GM19467 (cell line): Measurements from ENCODE around the gene NEURL1.
"Not testable (repeated sequence)": the region's sequence is repeated elsewhere in the genome, so short reads cannot be mapped to it uniquely, and the experiment has no call there.

Experiments
- ATAC-seq: cut with Tn5 transposase; IDR thresholded peaks from one replicate; pipeline ENCODE4 v1.9.1; 2021; ENCODE audit warnings: mild to moderate bottlenecking, moderate library complexity; ENCODE audit not compliant: unreplicated experiment

The NEURL1 gene

GRCh38 chr10:103619424-103620351 is 126.2 kb downstream of the NEURL1 start:
- ATAC-seq = no peak

DNA sequence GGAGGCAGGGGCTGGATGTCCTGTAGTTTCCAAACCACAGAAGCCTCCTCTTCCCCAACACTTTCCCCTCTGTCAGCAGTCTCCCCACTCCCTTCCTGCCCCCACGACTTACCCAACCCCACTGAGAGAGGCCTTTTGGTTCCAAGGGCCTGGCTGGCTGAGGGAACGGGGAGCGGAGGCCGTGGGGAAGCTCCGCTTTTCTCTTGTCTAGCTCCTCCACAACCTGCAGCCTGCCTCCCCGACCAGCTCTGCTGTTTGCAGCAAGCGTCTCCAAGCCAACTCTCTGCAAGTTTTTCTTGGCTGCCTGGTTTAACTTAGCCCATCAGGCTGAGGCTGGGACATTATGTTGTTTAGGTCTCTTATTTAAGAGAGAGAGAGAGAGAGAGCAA is 126.8 kb downstream of the NEURL1 start:
- ATAC-seq = no peak

- no peak for ATAC-seq
Measured at GRCh38 chr10:103620891-103621782, 127.6 kb downstream of the NEURL1 start.

DNA sequence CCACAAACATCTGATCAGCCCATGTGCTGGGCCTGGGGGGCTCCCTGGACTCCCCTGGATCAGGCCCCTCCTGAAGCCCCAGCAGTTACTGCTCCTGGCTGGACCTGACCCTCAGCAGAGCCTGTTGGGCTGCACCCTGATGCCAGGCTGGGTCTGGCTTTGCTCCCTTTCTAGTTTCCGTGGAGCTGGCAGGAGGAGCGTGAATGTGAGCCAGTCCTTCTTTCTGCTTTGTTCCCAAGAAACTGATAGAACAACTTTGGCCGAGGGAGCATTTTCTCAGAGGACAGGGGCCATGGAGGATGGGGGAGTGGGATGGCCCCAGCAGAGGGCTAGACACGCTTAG is 128.2 kb downstream of the NEURL1 start:
- ATAC-seq = no peak

GRCh38 chr10:103622286-103622685 is 128.8 kb downstream of the NEURL1 start:
- ATAC-seq = no peak

- no peak for ATAC-seq
Measured at GRCh38 chr10:103622935-103623574, 129.6 kb downstream of the NEURL1 start.

DNA sequence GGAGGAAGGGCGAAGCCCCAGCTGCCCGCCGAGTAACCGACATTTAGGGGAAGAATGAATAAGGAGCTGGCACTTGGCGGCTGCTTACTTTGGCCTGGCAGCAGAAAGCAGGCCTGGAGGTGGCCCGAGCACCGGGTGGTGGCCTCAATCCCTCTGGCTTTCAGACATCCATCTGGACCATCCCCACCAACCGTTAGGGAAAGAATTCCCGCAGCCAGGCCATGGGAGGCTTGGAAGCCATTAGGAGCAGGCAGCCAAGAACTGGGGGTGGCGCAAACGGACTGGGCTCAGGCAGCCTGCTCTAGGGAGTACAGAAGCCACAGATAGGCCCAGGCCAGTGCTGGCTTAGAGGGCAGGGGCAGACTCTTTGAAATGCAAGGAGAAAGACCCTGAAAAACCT is 132.7 kb downstream of the NEURL1 start:
- no peak for ATAC-seq

- ATAC-seq = no peak
Measured at GRCh38 chr10:103627111-103627892, 133.8 kb downstream of the NEURL1 start.

GRCh38 chr10:103627893-103628292 is 134.4 kb downstream of the NEURL1 start:
- ATAC-seq = no peak

DNA sequence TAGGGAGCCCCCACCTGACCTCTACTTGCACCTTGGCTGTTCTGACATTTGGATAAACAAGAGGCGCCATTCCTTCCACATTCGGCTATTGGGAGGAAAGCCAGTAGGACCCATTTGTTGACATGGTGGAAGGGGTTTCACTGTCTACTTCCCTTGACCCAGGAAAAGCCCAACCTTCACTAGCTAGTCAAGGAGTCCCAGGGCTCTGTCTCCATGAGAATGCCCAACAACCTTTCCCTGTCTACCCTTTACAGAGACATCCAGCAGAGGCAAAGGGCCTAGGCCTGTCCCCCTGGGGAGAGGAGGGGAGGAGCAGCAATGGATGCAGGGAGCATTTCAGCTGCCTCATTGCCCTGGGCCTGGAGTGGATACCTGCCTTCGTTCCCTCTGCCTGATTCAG is 136.1 kb downstream of the NEURL1 start:
- ATAC-seq = no peak

- ATAC-seq = no peak
Measured at GRCh38 chr10:103630156-103630555, 136.7 kb downstream of the NEURL1 start.

DNA sequence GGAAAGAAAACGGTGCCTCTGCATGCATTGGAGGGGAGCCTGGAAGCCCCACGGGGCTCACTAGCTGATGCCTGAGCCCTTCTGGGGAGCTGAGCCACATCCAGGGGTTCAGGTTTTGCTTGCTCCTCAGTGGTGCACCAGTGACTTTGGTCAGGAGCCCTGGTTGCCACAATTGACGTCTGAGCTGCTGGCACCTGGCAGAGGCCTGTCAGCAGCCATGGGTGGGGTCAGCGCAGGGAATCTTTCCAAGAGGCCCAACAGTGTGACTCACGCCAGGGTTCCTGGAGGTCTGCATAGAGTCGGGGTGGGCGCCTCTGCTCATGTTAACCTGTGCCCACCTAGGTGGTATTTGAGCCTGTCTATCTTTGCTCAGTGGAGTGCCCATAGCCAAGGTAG is 138.7 kb downstream of the NEURL1 start:
- ATAC-seq = no peak

DNA sequence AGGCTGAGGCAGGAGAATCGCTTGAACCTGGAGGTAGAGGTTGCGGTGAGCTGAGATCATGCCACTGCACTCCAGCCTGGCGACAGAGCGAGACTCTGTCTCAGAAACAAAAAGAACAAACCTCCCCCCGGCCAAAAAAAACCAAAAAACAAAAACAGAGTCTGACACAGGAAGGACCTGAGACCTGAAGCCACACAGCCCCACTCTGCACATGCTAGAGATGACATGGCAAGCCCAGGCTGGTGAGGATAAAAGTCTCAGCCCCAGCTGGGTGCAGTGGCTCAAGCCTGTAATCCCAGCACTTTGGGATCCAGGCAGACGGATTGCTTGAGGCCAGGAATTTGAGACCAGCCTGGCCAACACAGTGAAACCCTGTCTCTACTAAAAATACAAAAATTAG is 139.4 kb downstream of the NEURL1 start:
- not testable (repeated sequence) for ATAC-seq

GRCh38 chr10:103633846-103634245 is 140.3 kb downstream of the NEURL1 start:
- no peak for ATAC-seq

DNA sequence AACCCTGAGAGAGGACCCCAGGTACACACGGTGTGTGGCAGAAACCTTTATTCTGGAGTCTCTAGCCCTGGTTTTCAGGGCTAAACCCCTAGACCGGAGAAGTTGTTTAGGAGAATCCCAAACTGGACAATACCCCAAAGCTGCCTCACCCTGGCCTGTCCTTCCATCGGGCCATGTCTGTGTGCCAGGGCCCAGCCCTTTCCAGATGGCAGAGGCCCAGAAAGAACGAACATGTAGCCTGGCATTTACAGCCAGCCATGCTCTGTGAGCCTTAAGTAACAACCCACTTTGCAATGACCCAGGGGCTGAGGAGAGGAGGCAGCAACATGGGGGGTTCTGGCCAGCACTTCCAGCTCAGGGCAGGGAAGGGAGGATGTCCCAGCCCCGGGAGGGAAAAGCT is 142.1 kb downstream of the NEURL1 start:
- no peak for ATAC-seq

- no peak for ATAC-seq
Measured at GRCh38 chr10:103636492-103636891, 143.0 kb downstream of the NEURL1 start.

DNA sequence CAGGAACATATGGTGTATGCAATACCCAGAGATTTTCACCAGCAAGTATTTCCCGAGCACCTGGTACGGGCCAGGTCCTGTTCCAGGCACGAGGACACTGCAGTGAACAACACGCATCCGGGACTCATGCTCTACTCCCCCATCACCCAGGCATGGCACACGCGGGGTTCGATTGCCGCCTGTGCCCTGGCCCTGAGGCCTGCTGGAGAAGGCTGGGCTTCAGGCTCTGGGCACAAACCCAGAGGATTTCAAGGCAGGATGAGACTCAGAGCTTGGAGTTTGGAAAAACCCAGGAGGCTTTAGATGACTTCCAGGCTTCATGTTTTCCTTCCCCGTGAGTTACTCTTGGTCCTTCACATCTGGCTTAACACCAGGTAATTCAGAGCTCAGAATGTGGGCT is 143.5 kb downstream of the NEURL1 start:
- ATAC-seq = no peak

- no peak for ATAC-seq
Measured at GRCh38 chr10:103637927-103638557, 144.5 kb downstream of the NEURL1 start.

DNA sequence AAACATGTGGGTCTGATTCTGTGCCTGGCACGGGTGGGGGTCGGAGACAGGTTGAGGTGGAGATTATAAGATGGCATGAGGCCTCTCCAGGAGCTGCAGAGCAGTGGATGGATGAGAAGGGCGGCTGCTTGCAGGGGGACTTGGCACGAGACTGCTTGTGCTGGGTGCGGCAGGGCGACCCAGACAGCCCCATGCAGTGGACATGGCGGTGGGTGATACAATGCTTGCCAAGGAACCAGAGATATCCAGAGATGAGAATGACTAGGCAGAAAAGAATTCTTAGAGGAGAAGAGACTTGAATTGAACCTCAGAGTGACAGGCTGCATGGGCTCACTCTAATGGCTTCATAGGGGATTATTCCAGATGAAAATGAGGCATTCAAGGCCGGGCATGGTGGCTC is 145.4 kb downstream of the NEURL1 start:
- ATAC-seq = no peak
